Stomach (tissue), 9 donors: Measurements from ENCODE around the gene SLC18A3. TPM values are rescaled to one million over a fixed set of nuclear protein-coding genes. Genes with fewer than 3 reads are reported as not detected.

Experiments
- DNase-seq, 2 donors: peaks; one replicate each; pipeline versions ENCODE4 v3.0.0 to v3.0.0-alpha.2; 2013 to 2019
- H3K27ac ChIP-seq, 5 donors: fragments of 200-600 bp in 4 of 5; sonication (generic) in 4 of 5; one replicate each; pipeline ENCODE4 v1.5.1; 2013 to 2019; ENCODE audit warnings: mild to moderate bottlenecking in 1 of 5, moderate library complexity in 1 of 5
- H3K27me3 ChIP-seq, 3 donors: fragments of 200-600 bp; sonication (generic); one replicate each; pipeline ENCODE4 v1.5.1; 2017 to 2019; ENCODE audit warnings: mixed run types in 1 of 3
- H3K36me3 ChIP-seq, 4 donors: fragments of 200-600 bp; sonication (generic); 1 replicate in 3 of 4; 2 replicates in 1 of 4; pipeline ENCODE4 v1.5.1; 2016 to 2019
- H3K4me1 ChIP-seq, 4 donors: fragments of 200-600 bp; sonication (generic); one replicate each; pipeline ENCODE4 v1.5.1; 2016 to 2019
- H3K4me3 ChIP-seq, 4 donors: fragments of 200-600 bp; sonication (generic) in 3 of 4; one replicate each; pipeline ENCODE4 v1.5.1; 2016 to 2019; ENCODE audit warnings: mild to moderate bottlenecking in 1 of 4
- H3K9me3 ChIP-seq, 4 donors: fragments of 200-600 bp; sonication (generic); one replicate each; pipeline ENCODE4 v1.5.1; 2016 to 2019
- EP300 ChIP-seq: sonication (generic); formaldehyde crosslinking; IDR thresholded peaks from one replicate; pipeline ENCODE4 v1.6.1; 2017; ENCODE audit warnings: antibody characterized with exemption
- POLR2A ChIP-seq, 4 donors: fragments of 450-650 bp; IDR thresholded peaks; one replicate each; pipeline ENCODE4 v1.6.1; 2016; ENCODE audit warnings: antibody characterized with exemption in 4 of 4, control low read depth in 2 of 4, mild to moderate bottlenecking in 1 of 4, moderate library complexity in 1 of 4
- POLR2AphosphoS5 ChIP-seq, 3 donors: sonication (generic); formaldehyde crosslinking; IDR thresholded peaks; one replicate each; pipeline ENCODE4 v1.6.1; 2016; ENCODE audit warnings: antibody characterized with exemption in 3 of 3
- WGBS, 5 donors: extraction: QIAGEN DNeasy Blood & Tissue Kit in 3 of 5; methylation state at CpG; one replicate each; pipeline versions ENCODE4 v1.1.5 to v1.1.7; 2013 to 2018; 5-methylcytosine and 5-hydroxymethylcytosine counted together
- intact Hi-C: fragments of 100-400 bp; cut with DNase I; formaldehyde crosslinking; loops from one replicate; pipeline ENCODE4 v1.15.1; 2023; ENCODE audit warnings: low total_unique reads
- polyA plus RNA-seq, 3 donors: library from polyadenylated mRNA; stranded (reverse); fragments of 200-250 nt; gene quantifications; one replicate each; pipeline ENCODE4 v1.2.3, GENCODE V29; 2013
- total RNA-seq, 5 donors: library from RNA; depleted of rRNA; stranded (reverse); fragments of >200 nt; gene quantifications; one replicate each; pipeline versions ENCODE4 v1.1.0 to v1.2.3, GENCODE V29; 2014 to 2016
- TF ChIP-seq, protein P1 (sequence below), 7 experiments: fragments of 450-650 bp in 4 of 7; fragments of 200-600 bp in 3 of 7; sonication (generic) in 3 of 7; IDR thresholded peaks; one replicate each; pipeline ENCODE4 v1.5.1; 2016 to 2019; ENCODE audit warnings: antibody characterized with exemption in 7 of 7, control low read depth in 2 of 7, mild to moderate bottlenecking in 1 of 7
- donor health status: healthy with polysubstance abuse.
- donor health status: Bipolar disorder and iron deficiency.
- donor health status: healthy.

SLC18A3 gene
- total and polyA plus RNA-seq, 8 donors: 0.20 to 0.73 TPM; not detected in 6

DNA sequence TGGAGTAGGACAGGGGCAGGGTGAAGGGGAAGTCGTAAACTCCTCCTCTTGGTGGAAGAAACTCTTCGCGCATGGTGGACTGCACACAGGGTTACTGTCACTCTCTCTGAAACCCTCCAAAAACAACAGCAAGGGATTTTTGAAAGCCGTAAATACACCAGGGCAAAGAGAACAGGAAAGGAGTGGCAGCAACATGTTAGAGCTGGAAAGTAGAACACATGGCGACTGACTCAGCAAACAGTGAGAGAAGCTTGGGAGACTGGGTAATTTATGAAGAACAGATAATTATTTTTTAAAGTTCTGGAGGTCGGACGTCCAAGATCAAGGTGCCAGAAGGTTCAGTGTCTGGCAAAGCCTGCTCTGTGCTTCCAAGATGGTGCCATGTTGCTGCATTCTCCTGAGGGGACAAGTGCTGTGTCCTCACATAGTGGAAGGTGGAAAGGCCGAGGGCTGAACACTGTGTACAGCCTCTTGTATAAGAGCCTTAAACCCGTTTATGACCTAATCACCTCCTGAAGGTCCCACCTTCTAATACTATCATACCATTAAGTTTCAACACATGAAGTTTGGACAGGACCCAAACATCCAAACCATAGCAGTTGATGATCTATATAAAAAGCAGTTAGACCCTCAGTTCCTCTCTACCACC lies 46.9 kb downstream of the SLC18A3 start:
- TF ChIP-seq POLR2A (IDR thresholded peaks at IDR 0.05): no peak
- TF ChIP-seq POLR2AphosphoS5 (IDR thresholded peaks at IDR 0.05): no peak
- TF ChIP-seq, protein P1, sequence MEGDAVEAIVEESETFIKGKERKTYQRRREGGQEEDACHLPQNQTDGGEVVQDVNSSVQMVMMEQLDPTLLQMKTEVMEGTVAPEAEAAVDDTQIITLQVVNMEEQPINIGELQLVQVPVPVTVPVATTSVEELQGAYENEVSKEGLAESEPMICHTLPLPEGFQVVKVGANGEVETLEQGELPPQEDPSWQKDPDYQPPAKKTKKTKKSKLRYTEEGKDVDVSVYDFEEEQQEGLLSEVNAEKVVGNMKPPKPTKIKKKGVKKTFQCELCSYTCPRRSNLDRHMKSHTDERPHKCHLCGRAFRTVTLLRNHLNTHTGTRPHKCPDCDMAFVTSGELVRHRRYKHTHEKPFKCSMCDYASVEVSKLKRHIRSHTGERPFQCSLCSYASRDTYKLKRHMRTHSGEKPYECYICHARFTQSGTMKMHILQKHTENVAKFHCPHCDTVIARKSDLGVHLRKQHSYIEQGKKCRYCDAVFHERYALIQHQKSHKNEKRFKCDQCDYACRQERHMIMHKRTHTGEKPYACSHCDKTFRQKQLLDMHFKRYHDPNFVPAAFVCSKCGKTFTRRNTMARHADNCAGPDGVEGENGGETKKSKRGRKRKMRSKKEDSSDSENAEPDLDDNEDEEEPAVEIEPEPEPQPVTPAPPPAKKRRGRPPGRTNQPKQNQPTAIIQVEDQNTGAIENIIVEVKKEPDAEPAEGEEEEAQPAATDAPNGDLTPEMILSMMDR (IDR thresholded peaks at IDR 0.05): no peak
- TF ChIP-seq EP300: no peak
- Histone ChIP-seq H3K4me3 (no peak overlapping the region), H3K36me3 (no peaks in the 10 kb centered on the region), H3K4me1 (no peaks in the 10 kb centered on the region), H3K9me3 (peaks cover 0 to 27% (median 18%) of the 10 kb centered on the region in 4 donors), H3K27ac (no peak overlapping the region), H3K27me3 (peaks cover 0 to 41% (median 0%) of the 10 kb centered on the region in 3 donors)
- DNase-seq: no peak
- intact Hi-C loops: no loop called here
- WGBS, 5 donors: 78 to 86% (median 83%) methylated on average over 9 of the region's 9 CpGs

DNA sequence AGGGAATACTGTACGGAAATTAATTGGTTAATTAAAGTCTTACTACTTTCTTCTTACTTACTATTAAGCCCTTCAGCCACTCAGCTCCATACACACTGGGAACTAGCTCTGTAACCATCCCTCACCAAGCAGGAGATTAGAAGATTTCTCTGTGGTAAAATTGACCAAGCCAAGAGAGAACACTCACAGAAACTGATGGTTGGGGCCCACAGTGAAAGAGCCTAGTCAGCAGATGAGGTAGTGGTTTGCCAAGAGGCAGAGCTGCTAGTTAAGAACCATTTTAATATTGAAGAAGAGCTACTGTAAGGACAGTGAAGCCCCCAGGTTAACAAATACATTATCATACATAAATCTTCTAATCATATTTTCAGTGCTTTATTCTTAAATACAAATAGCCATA lies 47.5 kb downstream of the SLC18A3 start:
- no peak overlapping the region for H3K4me3 ChIP-seq
- H3K27me3 ChIP-seq: peaks cover 0 to 35% (median 0%) of the 10 kb centered on the region in 3 donors
- 81 to 89% (median 83%) methylated on average over 1 of the region's 1 CpG for WGBS, 5 donors
- H3K9me3 ChIP-seq: peaks cover 0 to 27% (median 18%) of the 10 kb centered on the region in 4 donors
- DNase-seq: no peak
- TF ChIP-seq, protein P1 (IDR thresholded peaks at IDR 0.05): no peak
- TF ChIP-seq EP300 (no peak), POLR2A (IDR thresholded peaks at IDR 0.05) (no peak)
- no peaks in the 10 kb centered on the region for H3K4me1 ChIP-seq
- intact Hi-C loops: no loop called here
- H3K27ac ChIP-seq: no peak overlapping the region
- no peaks in the 10 kb centered on the region for H3K36me3 ChIP-seq

DNA sequence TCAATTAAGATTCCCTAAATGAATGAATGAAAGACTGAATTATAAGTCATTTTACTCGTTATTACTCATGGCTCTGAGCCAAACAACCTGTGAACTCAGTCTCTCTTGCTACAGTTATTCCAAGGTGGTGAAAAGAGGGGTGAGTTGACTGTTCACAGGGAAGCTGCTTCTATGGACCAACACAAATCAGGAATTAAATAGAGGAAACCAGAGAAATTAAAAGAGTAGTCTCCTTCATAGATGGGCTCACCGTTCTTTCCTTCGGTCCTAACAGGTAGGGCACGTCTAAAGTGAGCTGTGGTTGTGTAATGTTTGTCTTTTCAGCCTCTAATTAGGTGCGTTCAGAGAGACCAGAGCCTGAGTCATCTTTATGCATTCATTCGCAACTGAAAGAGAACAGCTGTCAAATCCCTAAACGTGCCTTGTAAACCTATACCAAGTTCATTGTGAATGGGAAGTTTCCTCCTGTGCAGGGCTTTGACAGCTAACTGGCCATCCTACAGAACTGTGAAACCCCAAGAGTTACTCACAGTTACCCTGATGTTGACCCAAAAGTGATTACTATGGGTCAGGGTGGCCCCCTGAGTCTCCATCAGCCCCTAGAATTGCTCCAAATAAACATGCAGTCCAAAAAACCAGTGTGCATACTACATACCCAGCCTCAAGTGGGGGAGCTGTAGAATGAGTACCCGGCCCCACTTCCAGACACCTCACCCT lies 51.2 kb downstream of the SLC18A3 start:
- DNase-seq: no peak
- Histone ChIP-seq H3K9me3 (peaks cover 0 to 27% (median 18%) of the 10 kb centered on the region in 4 donors), H3K4me1 (no peaks in the 10 kb centered on the region), H3K27ac (no peak overlapping the region), H3K27me3 (peaks cover 0 to 15% (median 0%) of the 10 kb centered on the region in 3 donors), H3K4me3 (no peak overlapping the region), H3K36me3 (no peaks in the 10 kb centered on the region)
- intact Hi-C loops: no loop called here
- WGBS, 5 donors: 49 to 59% (median 53%) methylated on average over 8 of the region's 8 CpGs
- TF ChIP-seq POLR2A (IDR thresholded peaks at IDR 0.05) (no peak), POLR2AphosphoS5 (IDR thresholded peaks at IDR 0.05) (no peak), EP300 (no peak)
- TF ChIP-seq, protein P1 (IDR thresholded peaks at IDR 0.05): no peak

Other genes with a start within 250 kb of the SLC18A3 start
- not detected for gene DRGX, start 214.2 kb upstream of the SLC18A3 start, total RNA-seq
- not detected for gene DRGX, start 214.2 kb upstream of the SLC18A3 start, polyA plus RNA-seq
- gene ERCC6, start 71.2 kb upstream of the SLC18A3 start, total RNA-seq: 10 to 100 TPM in 4 of 5 donors, 1 to 10 TPM in 1; 3.1 to 33.8 (median 19.9) TPM
- 1 to 10 TPM; 2.0 to 3.1 (median 2.9) TPM for gene ERCC6, start 71.2 kb upstream of the SLC18A3 start, polyA plus RNA-seq
- gene CHAT, start 3.7 kb downstream of the SLC18A3 start, total RNA-seq: 1 to 10 TPM in 1 of 5 donors, not detected in 4; 8.7 TPM
- gene CHAT, start 3.7 kb downstream of the SLC18A3 start, polyA plus RNA-seq: not detected
- gene C10orf53, start 69.3 kb downstream of the SLC18A3 start, total RNA-seq: not detected
- gene C10orf53, start 69.3 kb downstream of the SLC18A3 start, polyA plus RNA-seq: not detected
- 10 to 100 TPM in 1 of 5 donors, 1 to 10 TPM in 3, not detected in 1; 3.7 to 26.8 (median 4.4) TPM for gene OGDHL, start 152.0 kb downstream of the SLC18A3 start, total RNA-seq
- gene OGDHL, start 152.0 kb downstream of the SLC18A3 start, polyA plus RNA-seq: under 1 TPM; 0.31 to 0.46 (median 0.45) TPM